Fibroblast of peridontal ligament (primary cell): ENCODE results near the gene ZNF319.
"Not testable (repeated sequence)": the region's sequence is repeated elsewhere in the genome, so short reads cannot be mapped to it uniquely, and the experiment has no call there.

ENCODE experiments used
- DNase-seq: peaks from one replicate; pipeline ENCODE4 v3.0.0-alpha.2; 2010; ENCODE audit errors: extremely low read depth

The ZNF319 gene

GRCh38 chr16:57997528-57998265 lies 2.8 kb downstream of the ZNF319 start:
- no peak for DNase-seq

DNA sequence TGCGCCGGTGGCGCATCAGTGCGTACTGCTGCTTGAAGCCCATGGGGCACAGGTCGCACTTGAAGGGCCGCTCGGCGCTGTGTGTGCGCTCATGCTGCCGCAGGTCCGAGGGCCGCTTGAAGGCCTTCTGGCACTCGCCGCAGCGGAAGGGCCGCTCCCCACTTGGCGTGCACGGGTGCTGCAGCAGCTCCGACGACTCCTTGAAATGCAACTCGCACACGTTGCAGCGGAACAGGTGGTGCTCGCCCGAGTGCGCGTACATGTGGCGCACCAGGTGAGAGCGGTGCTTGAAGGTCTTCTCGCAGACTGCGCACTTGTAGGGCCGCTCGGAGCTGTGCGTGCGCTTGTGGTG lies 3.3 kb downstream of the ZNF319 start:
- DNase-seq: no peak

- no peak for DNase-seq
These were observed 3.9 kb downstream of the ZNF319 start for GRCh38 chr16:57996406-57997175.

DNA sequence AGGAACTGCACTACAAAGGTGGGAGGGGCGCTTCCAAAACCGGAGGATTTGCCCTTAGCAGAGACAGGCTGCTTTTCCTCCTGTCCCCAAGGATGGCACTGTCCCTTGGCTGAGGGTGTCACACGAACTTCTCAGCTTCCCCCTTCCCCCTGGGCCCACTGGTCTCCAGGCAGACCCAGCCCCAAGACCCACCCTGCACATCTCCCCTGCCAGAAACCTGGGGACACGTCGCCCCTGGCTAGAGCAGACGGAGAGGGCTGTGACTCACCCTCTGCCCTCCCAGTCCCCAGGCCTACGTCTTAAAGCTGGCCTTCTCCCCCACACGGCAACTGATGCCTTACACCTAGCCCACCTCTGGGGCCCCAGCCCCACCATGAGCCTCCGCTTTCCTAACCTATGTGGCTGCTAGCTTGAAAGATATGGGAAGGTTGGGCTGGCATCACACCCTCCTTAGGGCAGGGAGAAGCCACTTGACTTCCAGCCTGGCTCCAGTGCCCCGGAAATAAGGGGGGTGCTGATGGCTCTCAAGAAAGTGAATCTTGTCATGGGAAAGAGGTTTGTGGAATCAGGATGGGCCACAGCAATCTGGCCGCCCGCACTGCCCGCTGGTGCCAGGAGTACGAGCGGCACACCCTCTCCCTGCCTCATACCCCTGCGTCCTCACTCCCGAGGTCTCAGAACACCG lies 4.6 kb downstream of the ZNF319 start:
- DNase-seq: no peak

DNA sequence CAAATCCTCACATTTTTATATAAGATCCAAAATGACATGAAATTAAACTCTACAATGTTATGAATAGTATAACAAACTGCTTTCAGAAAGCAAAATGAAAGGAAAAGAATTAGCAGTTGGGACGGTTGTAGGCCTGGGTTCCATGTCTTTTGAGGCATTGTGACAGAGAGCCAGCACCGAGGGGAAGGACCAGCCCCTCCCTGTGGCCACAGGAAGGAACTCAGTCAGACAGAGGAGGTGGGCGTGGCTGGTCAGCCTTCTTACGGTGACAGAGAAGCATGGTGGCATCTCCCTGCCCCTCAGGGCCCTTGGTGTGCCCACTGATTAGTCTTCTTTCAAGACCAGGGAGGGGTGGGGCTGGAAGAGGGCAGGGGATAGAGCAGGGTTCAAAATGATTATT lies 5.7 kb downstream of the ZNF319 start:
- no peak for DNase-seq

GRCh38 chr16:57994361-57994760 lies 6.1 kb downstream of the ZNF319 start:
- no peak for DNase-seq

GRCh38 chr16:57993897-57994296 lies 6.6 kb downstream of the ZNF319 start:
- no peak for DNase-seq

DNA sequence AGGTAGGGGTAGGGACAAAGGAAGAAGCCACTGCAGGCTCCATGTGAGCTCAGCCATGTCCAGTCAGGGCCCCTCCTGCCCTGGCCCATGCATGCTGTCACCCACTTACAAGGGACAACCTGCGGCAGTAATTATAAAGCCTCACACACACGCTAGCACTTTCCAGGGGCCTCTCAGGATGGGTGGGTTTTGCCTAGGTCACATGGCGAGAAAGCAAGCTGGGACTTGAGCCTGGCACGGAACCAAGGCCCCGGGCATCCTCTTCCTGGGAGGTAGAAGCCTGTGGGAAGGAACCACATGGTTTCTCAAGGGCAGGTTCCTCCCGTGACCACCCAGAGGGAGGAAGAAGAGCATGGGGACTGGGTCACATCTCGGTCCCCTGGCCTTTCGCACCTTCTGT lies 7.0 kb downstream of the ZNF319 start:
- DNase-seq: no peak

DNA sequence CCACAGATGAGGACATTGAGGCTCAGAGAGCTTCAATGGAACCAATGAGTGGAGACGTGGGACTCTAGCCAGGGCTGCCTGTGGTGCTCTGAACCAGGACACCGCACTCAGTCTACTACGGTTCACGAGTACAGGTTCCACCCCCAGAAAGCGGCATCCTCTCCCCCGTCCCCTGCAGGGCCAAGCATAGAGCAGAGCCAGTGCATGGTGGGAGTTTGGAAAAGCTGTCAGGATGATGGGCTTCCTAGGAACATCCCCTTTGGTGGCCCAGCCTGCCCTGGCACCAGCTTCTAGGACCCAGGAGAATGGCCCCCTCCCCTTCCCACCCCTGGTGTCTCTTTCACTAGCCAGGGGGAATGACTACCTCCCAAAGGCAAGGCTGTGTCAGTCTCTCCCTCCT lies 8.4 kb downstream of the ZNF319 start:
- DNase-seq: no peak

DNA sequence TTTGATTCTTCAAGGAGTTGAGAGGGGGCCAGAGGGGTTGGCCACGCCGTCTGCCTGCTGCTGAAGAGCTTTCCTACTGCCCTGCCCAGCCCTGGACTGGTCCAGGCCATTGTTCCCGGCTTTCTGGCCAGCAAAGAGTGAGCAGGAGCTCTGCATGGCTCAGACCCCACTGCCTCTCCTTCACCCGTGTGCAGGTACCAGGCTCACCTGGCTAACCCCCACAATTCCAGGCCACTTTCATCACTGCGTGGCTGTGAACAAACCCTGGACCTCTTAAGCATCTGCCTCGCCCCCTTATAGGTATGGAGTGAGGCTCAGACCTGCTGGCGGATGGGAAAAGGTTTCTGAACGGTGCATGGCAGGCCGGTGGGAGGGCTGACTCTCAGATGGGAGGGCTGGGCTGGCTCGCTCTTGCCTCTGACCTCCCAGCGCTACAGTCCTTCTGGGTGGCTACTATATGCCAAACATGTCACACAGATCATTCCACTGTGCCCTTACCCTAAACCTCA lies 8.9 kb downstream of the ZNF319 start:
- no peak for DNase-seq

- DNase-seq: no peak
These were observed 11.5 kb downstream of the ZNF319 start for GRCh38 chr16:57988929-57989328.

- DNase-seq: no peak
These were observed 12.9 kb downstream of the ZNF319 start for GRCh38 chr16:57987441-57988177.

- DNase-seq: no peak
These were observed 14.3 kb downstream of the ZNF319 start for GRCh38 chr16:57986196-57986595.

DNA sequence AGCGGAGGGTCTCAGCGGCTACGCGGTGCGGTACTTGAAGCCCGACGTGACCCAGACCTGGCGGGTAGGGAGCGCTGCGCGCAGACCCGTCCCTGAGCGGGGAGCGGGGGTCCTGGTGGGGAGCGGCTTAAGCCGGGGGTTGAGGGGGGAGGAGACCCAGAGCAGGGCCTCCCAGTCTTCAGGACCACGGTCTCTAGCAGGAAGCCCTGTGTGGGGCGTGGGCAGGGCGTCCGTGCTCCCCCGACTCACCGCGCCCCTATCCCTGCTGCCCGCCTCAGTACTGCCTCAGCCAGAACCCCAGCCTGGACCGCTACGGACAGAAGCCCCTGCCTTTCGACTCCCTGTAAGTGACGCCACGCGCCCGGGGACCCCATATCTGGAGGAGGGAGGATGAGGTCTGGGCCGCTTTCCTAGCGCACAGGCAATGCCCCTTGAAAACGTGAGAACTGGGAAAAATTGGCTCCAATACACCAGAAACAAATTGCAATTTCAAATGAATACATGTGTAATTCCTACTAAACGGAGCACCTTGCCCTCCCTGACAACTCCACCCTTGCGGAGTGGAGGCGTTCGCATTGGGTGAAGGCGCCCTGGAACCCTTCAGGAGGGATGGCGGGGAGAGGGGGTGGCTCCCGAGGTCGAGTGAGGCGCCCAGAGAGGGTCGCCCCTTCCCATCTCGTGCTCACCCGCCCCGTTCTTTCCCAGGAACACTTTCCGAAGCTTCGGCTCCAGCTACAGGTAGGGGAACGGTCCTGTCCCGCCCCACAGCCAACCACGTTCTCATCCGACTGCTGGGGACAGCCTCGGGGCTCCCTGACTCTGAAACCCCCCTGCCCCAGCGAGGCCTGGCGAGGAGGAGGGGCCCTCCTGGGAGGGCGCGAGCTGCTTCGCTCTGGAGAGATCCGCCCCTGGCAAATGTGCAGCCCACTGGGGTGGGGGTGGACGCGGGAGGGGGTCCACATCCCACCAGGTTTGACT lies 15.0 kb downstream of the ZNF319 start:
- DNase-seq: no peak

- peak; percentile 17 for DNase-seq
These were observed 15.8 kb downstream of the ZNF319 start for GRCh38 chr16:57984443-57985203.

DNA sequence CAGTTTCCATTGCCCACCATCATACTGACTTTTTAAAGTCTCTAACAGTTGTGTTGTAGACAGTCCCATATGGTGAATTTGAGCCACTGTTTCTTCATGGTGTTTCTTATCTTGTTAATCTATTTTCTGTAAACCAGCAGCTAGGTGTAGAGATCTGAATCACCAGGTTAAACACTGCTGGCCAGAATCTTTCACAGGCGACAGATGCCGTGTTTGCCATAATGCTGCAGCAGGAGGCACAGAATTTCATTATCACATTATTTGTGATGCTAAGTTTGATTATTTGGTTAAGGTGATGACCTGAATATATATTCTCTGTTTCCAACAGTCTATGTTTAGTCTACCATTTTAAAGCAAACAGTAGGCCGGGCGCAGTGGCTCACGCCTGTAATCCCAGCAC lies 18.1 kb downstream of the ZNF319 start:
- no peak for DNase-seq

- no peak for DNase-seq
These were observed 18.8 kb downstream of the ZNF319 start for GRCh38 chr16:57981636-57982035.

GRCh38 chr16:57979006-57979585 lies 21.4 kb downstream of the ZNF319 start:
- DNase-seq: no peak

- DNase-seq: not testable (repeated sequence)
These were observed 22.4 kb downstream of the ZNF319 start for GRCh38 chr16:57978070-57978465.
